Measurements from ENCODE around the gene ID2. TPM values are rescaled to one million over a fixed set of nuclear protein-coding genes. Genes with fewer than 3 reads are reported as not detected.

ID2 gene
- total and polyA plus RNA-seq, 2 of the 13 experiments (the other 11 are each of a cell fraction or from before 2014, with no cell fraction given) = 214 to 719 TPM

GRCh38 chr2:8675543-8675942 lies 6.3 kb upstream of the ID2 start (continued):
- peak; percentile 32; the same call in 1 of the 2 replicates for TF ChIP-seq ZNF564 (CRISPR knock-in tag; IDR thresholded peaks at IDR 0.05)
- TF ChIP-seq TBX2 (CRISPR knock-in tag; IDR thresholded peaks at IDR 0.05; ENCODE audit: borderline replicate concordance) = peak; percentile 95
- TF ChIP-seq DBP (CRISPR knock-in tag; IDR thresholded peaks at IDR 0.05; ENCODE audit: not compliant biosample characterization) = no peak
- TF ChIP-seq ZSCAN30 (CRISPR knock-in tag; IDR thresholded peaks at IDR 0.05) = no peak
- TF ChIP-seq FOSL2 (CRISPR knock-in tag; IDR thresholded peaks at IDR 0.05) = peak; percentile 65
- TF ChIP-seq FOXJ3 (CRISPR knock-in tag; IDR thresholded peaks at IDR 0.05; ENCODE audit: borderline replicate concordance) = peak; percentile 84
- TF ChIP-seq NR0B2 (CRISPR knock-in tag; IDR thresholded peaks at IDR 0.05) = no peak
- TF ChIP-seq NFYB (CRISPR knock-in tag; IDR thresholded peaks at IDR 0.05) = no peak
- no peak for TF ChIP-seq ZBTB26 (CRISPR knock-in tag; IDR thresholded peaks at IDR 0.05; ENCODE audit: borderline replicate concordance)
- TF ChIP-seq ZNF800 (CRISPR knock-in tag; IDR thresholded peaks at IDR 0.05) = peak; percentile 71; the same call in 1 of the 2 replicates
- TF ChIP-seq ATAD3A (CRISPR knock-in tag; IDR thresholded peaks at IDR 0.05) = no peak
- peak; percentile 99 for TF ChIP-seq BCL6 (CRISPR knock-in tag; IDR thresholded peaks at IDR 0.05)
- peak; percentile 62; the same call in 1 of the 2 replicates for TF ChIP-seq ETV5 (CRISPR knock-in tag; IDR thresholded peaks at IDR 0.05; ENCODE audit: borderline replicate concordance)
- TF ChIP-seq SMC3 (IDR thresholded peaks at IDR 0.05; ENCODE audit: low read length) = peak; percentile 37; the same call in 1 of the 2 replicates
- 0 out of 2 replicates have a peak, but pooled peaks have one; percentile 28 for TF ChIP-seq ZNF670 (CRISPR knock-in tag; IDR thresholded peaks at IDR 0.05; ENCODE audit: borderline replicate concordance)
- no peak for TF ChIP-seq SNAPC2 (CRISPR knock-in tag; IDR thresholded peaks at IDR 0.05)
- peak; percentile 50; the same call in 1 of the 2 replicates for TF ChIP-seq ARID4A (CRISPR knock-in tag; IDR thresholded peaks at IDR 0.05; ENCODE audit: borderline replicate concordance)
- peak; percentile 38; the same call in 1 of the 2 replicates for TF ChIP-seq HOXD1 (CRISPR knock-in tag; IDR thresholded peaks at IDR 0.05)
- TF ChIP-seq MXD4 (CRISPR knock-in tag; IDR thresholded peaks at IDR 0.05) = 0 out of 2 replicates have a peak, but pooled peaks have one; percentile 59
- peak; percentile 45; the same call in 1 of the 2 replicates for TF ChIP-seq SIX1 (CRISPR knock-in tag; IDR thresholded peaks at IDR 0.05; ENCODE audit: borderline replicate concordance)
- peak; percentile 81; the same call in 1 of the 2 replicates for TF ChIP-seq CBX5 (CRISPR knock-in tag; IDR thresholded peaks at IDR 0.05; ENCODE audit: borderline replicate concordance)
- TF ChIP-seq NR2F2 (IDR thresholded peaks at IDR 0.05; ENCODE audit: borderline replicate concordance, low read depth) = peak; percentile 90

Measured in HepG2 (cell line).